ENCODE measurements around the gene STXBP2. TPM values are rescaled to one million over a fixed set of nuclear protein-coding genes. Genes with fewer than 3 reads are reported as not detected.

Gene STXBP2
- total RNA-seq, 1 donor from 2014 or later = 64.3 TPM

GRCh38 chr19:7596211-7596937 lies 40.5 kb upstream of the STXBP2 start:
- TF ChIP-seq CTCF (IDR thresholded peaks at IDR 0.05) (no peak), POLR2AphosphoS5 (IDR thresholded peaks at IDR 0.05; ENCODE audit: insufficient read depth in 1 of 2, low read depth in 1 of 2) (no peak), POLR2A (IDR thresholded peaks at IDR 0.05) (no peak)
- H3K36me3 ChIP-seq = no peaks in the 10 kb centered on the region
- peaks cover 11% of the 10 kb centered on the region for H3K4me1 ChIP-seq
- intact Hi-C loops (cut with DNase I) = no loop called here
- peak overlapping the region; percentile 41 to 44 for H3K4me3 ChIP-seq
- no peak for DNase-seq (ENCODE audit: extremely low spot score in 2 of 2)
- no peaks in the 10 kb centered on the region for H3K27me3 ChIP-seq
- no peaks in the 10 kb centered on the region for H3K9me3 ChIP-seq
- peak overlapping the region; percentile 4 for H3K27ac ChIP-seq

- Histone ChIP-seq H3K27ac (no peak overlapping the region), H3K27me3 (no peaks in the 10 kb centered on the region)
- no peak for TF ChIP-seq POLR2AphosphoS5 (IDR thresholded peaks at IDR 0.05; ENCODE audit: insufficient read depth in 1 of 2, low read depth in 1 of 2)
- no peak for TF ChIP-seq POLR2A (IDR thresholded peaks at IDR 0.05)
- TF ChIP-seq CTCF (IDR thresholded peaks at IDR 0.05) = no peak
These were observed 39.2 kb upstream of the STXBP2 start for GRCh38 chr19:7597689-7598088.

GRCh38 chr19:7598180-7598579 lies 38.7 kb upstream of the STXBP2 start:
- H3K36me3 ChIP-seq = no peaks in the 10 kb centered on the region
- H3K9me3 ChIP-seq = no peaks in the 10 kb centered on the region
- no peaks in the 10 kb centered on the region for H3K27me3 ChIP-seq
- no peak for TF ChIP-seq POLR2A (IDR thresholded peaks at IDR 0.05)
- no peak for TF ChIP-seq POLR2AphosphoS5 (IDR thresholded peaks at IDR 0.05; ENCODE audit: insufficient read depth in 1 of 2, low read depth in 1 of 2)
- no peak for TF ChIP-seq CTCF (IDR thresholded peaks at IDR 0.05)
- H3K27ac ChIP-seq = no peak overlapping the region
- peaks cover 11% of the 10 kb centered on the region for H3K4me1 ChIP-seq
- H3K4me3 ChIP-seq = no peak overlapping the region
- no peak for DNase-seq (ENCODE audit: extremely low spot score in 2 of 2)
- intact Hi-C loops (cut with DNase I) = no loop called here

More at GRCh38 chr19:7597689-7598088, 39.2 kb upstream of the STXBP2 start:
- Histone ChIP-seq H3K4me1 (peaks cover 11% of the 10 kb centered on the region), H3K4me3 (peak overlapping the region in 1 of 2 donors; percentile 44), H3K36me3 (no peaks in the 10 kb centered on the region), H3K9me3 (no peaks in the 10 kb centered on the region)
- no peak for DNase-seq (ENCODE audit: extremely low spot score in 2 of 2)
- intact Hi-C loops (cut with DNase I) = no loop called here

GRCh38 chr19:7600721-7601120 lies 36.2 kb upstream of the STXBP2 start:
- no peak for TF ChIP-seq CTCF (IDR thresholded peaks at IDR 0.05)
- TF ChIP-seq POLR2A (IDR thresholded peaks at IDR 0.05) = no peak
- TF ChIP-seq POLR2AphosphoS5 (IDR thresholded peaks at IDR 0.05; ENCODE audit: insufficient read depth in 1 of 2, low read depth in 1 of 2) = no peak
- no peaks in the 10 kb centered on the region for H3K9me3 ChIP-seq
- H3K4me3 ChIP-seq = no peak overlapping the region
- H3K36me3 ChIP-seq = no peaks in the 10 kb centered on the region
- intact Hi-C loops (cut with DNase I) = no loop called here
- no peak overlapping the region for H3K27ac ChIP-seq
- peaks cover 8% of the 10 kb centered on the region for H3K4me1 ChIP-seq
- no peaks in the 10 kb centered on the region for H3K27me3 ChIP-seq
- no peak for DNase-seq (ENCODE audit: extremely low spot score in 2 of 2)

GRCh38 chr19:7602240-7602934 lies 34.5 kb upstream of the STXBP2 start:
- Histone ChIP-seq H3K9me3 (no peaks in the 10 kb centered on the region), H3K27me3 (no peaks in the 10 kb centered on the region), H3K4me1 (no peaks in the 10 kb centered on the region), H3K4me3 (no peak overlapping the region), H3K36me3 (no peaks in the 10 kb centered on the region), H3K27ac (no peak overlapping the region)
- intact Hi-C loops (cut with DNase I) = no loop called here
- no peak for TF ChIP-seq CTCF (IDR thresholded peaks at IDR 0.05)
- no peak for TF ChIP-seq POLR2A (IDR thresholded peaks at IDR 0.05)
- no peak for TF ChIP-seq POLR2AphosphoS5 (IDR thresholded peaks at IDR 0.05; ENCODE audit: insufficient read depth in 1 of 2, low read depth in 1 of 2)
- no peak for DNase-seq (ENCODE audit: extremely low spot score in 2 of 2)
